IMR-90 (cell line): Measurements from ENCODE around the gene NR4A1. TPM values are rescaled to one million over a fixed set of nuclear protein-coding genes. Genes with fewer than 3 reads are reported as not detected.
A peak's percentile ranks its signal among the peaks of the same experiment; 100 is the strongest.

Experiments used
- ATAC-seq: fragments of 200-7000 bp; cut with Tn5 transposase; 2 replicates; pipeline ENCODE4 v1.9.1; 2020; ENCODE audit warnings: low read depth, mild to moderate bottlenecking, moderate library complexity
- BruUV-seq: library from RNA; stranded (reverse); fragments of 400-500 nt; replicated peaks from 2 replicates; lab custom pipeline; 2021; lab: Mats Ljungman, UMichigan
- CTCF ChIA-PET: fragments of 300-600 bp; formaldehyde crosslinking; extraction: SDS; loops from one replicate; lab custom pipeline; 2021; ENCODE audit warnings: antibody characterized with exemption; lab: Yijun Ruan, JAX
- POLR2A ChIA-PET: fragments of 300-600 bp; sonication (Branson Sonifier 250); formaldehyde crosslinking; loops from one replicate; lab custom pipeline; 2022; ENCODE audit warnings: antibody characterized with exemption; ENCODE audit not compliant: unreplicated experiment; lab: Charles Lee
- DNase-seq: peaks from one replicate; pipeline ENCODE4 v3.0.0; 2013
- H2AFZ ChIP-seq: replicated peaks from 2 replicates; pipeline ENCODE3; 2013; ENCODE audit warnings: low read length, mild to moderate bottlenecking; ENCODE audit not compliant: poor library complexity
- H2AK5ac ChIP-seq: 2 replicates; pipeline ENCODE4 v1.6.1; 2013; ENCODE audit warnings: low read depth, low read length, inconsistent platforms
- H2AK9ac ChIP-seq: replicated peaks from 2 replicates; pipeline ENCODE3; 2013; ENCODE audit warnings: mild to moderate bottlenecking, low read depth, low read length, moderate library complexity; ENCODE audit not compliant: poor library complexity
- H2BK120ac ChIP-seq: 2 replicates; pipeline ENCODE4 v1.6.1; 2013; ENCODE audit warnings: low read depth, low read length, inconsistent platforms
- H2BK15ac ChIP-seq: 3 replicates; pipeline ENCODE4 v1.6.1; 2013; ENCODE audit warnings: low read depth, low read length, inconsistent platforms
- H2BK20ac ChIP-seq: 2 replicates; pipeline ENCODE4 v1.6.1; 2013; ENCODE audit warnings: low read depth, mild to moderate bottlenecking, inconsistent platforms, low read length, moderate library complexity
- H2BK5ac ChIP-seq: 2 replicates; pipeline ENCODE4 v1.6.1; 2013; ENCODE audit warnings: mild to moderate bottlenecking, low read depth, low read length, inconsistent platforms; ENCODE audit not compliant: poor library complexity, severe bottlenecking
- H3K14ac ChIP-seq: replicated peaks from 2 replicates; pipeline ENCODE4 v1.6.1; 2013; ENCODE audit warnings: low read depth, low read length, inconsistent platforms
- H3K18ac ChIP-seq: 2 replicates; pipeline ENCODE4 v1.6.1; 2013; ENCODE audit warnings: low read depth, low read length, control low read depth
- H3K23ac ChIP-seq: 2 replicates; pipeline ENCODE4 v1.6.1; 2013; ENCODE audit warnings: low read depth, low read length, inconsistent platforms
- H3K27ac ChIP-seq: 2 replicates; pipeline ENCODE4 v1.5.1; 2013; ENCODE audit warnings: mild to moderate bottlenecking, control low read depth, low read length; ENCODE audit not compliant: insufficient read depth
- H3K27me3 ChIP-seq: 2 replicates; pipeline ENCODE4 v1.6.1; 2013; ENCODE audit warnings: low read length; ENCODE audit not compliant: control insufficient read depth, insufficient read depth
- H3K36me3 ChIP-seq: 2 replicates; pipeline ENCODE4 v1.6.1; 2013; ENCODE audit warnings: low read length, mixed read lengths; ENCODE audit not compliant: control insufficient read depth, insufficient read depth
- H3K4ac ChIP-seq: 2 replicates; pipeline ENCODE4 v1.6.1; 2013; ENCODE audit warnings: low read depth, low read length, inconsistent platforms
- H3K4me1 ChIP-seq: 2 replicates; pipeline ENCODE4 v1.6.1; 2013; ENCODE audit warnings: low read length, mixed read lengths; ENCODE audit not compliant: control insufficient read depth, insufficient read depth
- H3K4me2 ChIP-seq: 2 replicates; pipeline ENCODE4 v1.6.1; 2013; ENCODE audit warnings: low read depth, mild to moderate bottlenecking, control low read depth, low read length, moderate library complexity
- H3K4me3 ChIP-seq: 2 replicates; pipeline ENCODE4 v1.5.1; 2013; ENCODE audit warnings: low read depth, mild to moderate bottlenecking, control low read depth, low read length, moderate library complexity; ENCODE audit not compliant: insufficient read depth
- H3K56ac ChIP-seq: 2 replicates; pipeline ENCODE4 v1.6.1; 2013; ENCODE audit warnings: low read length, inconsistent platforms; ENCODE audit not compliant: insufficient read depth; ENCODE audit errors: extremely low read depth
- H3K79me1 ChIP-seq, 2 experiments: 2 replicates each; pipeline ENCODE4 v1.6.1; 2013; ENCODE audit warnings: low read length in 2 of 2, inconsistent platforms in 1 of 2, low read depth in 1 of 2
- H3K9ac ChIP-seq: 2 replicates; pipeline ENCODE4 v1.6.1; 2013; ENCODE audit warnings: low read depth, low read length, control low read depth
- H3K9me1 ChIP-seq: 2 replicates; pipeline ENCODE4 v1.6.1; 2013; ENCODE audit warnings: low read length, inconsistent platforms; ENCODE audit not compliant: insufficient read depth
- H3K9me3 ChIP-seq: 2 replicates; pipeline ENCODE4 v1.6.1; 2013; ENCODE audit warnings: low read length; ENCODE audit not compliant: control insufficient read depth, insufficient read depth
- H4K20me1 ChIP-seq: 2 replicates; pipeline ENCODE4 v1.6.1; 2013; ENCODE audit warnings: low read length, inconsistent platforms; ENCODE audit not compliant: insufficient read depth
- H4K5ac ChIP-seq: 2 replicates; pipeline ENCODE4 v1.6.1; 2013; ENCODE audit warnings: mild to moderate bottlenecking, low read depth, low read length, control low read depth
- H4K8ac ChIP-seq, 2 experiments: 2 replicates each; pipeline ENCODE4 v1.6.1; 2013; ENCODE audit warnings: low read depth in 2 of 2, low read length in 2 of 2, control low read depth in 1 of 2, inconsistent platforms in 1 of 2
- H4K91ac ChIP-seq: 2 replicates; pipeline ENCODE4 v1.6.1; 2013; ENCODE audit warnings: low read depth, low read length, inconsistent platforms; ENCODE audit not compliant: insufficient read depth
- POLR2A ChIP-seq: IDR thresholded peaks from 2 replicates; pipeline ENCODE4 v1.6.1; 2012; ENCODE audit warnings: mild to moderate bottlenecking, low read depth, low read length
- RAD21 ChIP-seq: IDR thresholded peaks from 2 replicates; pipeline ENCODE4 v1.6.1; 2012; ENCODE audit warnings: low read length, improper control_type of control experiment
- WGBS, 2 experiments: methylation state at CpG; one replicate each; pipeline versions ENCODE4 v1.1.5 to v1.1.7; 2013; ENCODE audit warnings: missing lambda C conversion rate in 2 of 2; ENCODE audit not compliant: insufficient read length in 1 of 2; ENCODE audit errors: extremely low coverage in 2 of 2; 5-methylcytosine and 5-hydroxymethylcytosine counted together
- dilution Hi-C: fragments of 300-500 bp; cut with HindIII; formaldehyde crosslinking; loops from one replicate; pipeline ENCODE4 v1.14.3; 2018; ENCODE audit warnings: low sequenced_read_pairs; ENCODE audit not compliant: unreplicated experiment
- in situ Hi-C: fragments of 300-500 bp; cut with MboI; formaldehyde crosslinking; loops from 3 replicates; pipeline ENCODE4 v1.14.3; 2019; ENCODE audit warnings: low sequenced_read_pairs, inconsistent platforms, mixed read lengths
- intact Hi-C: fragments of 100-400 bp; cut with micrococcal nuclease; formaldehyde crosslinking; loops from 2 replicates; pipeline ENCODE4 v1.10.0; 2022
- polyA plus RNA-seq, 3 experiments: library from polyadenylated mRNA; depleted of rRNA; stranded (reverse); fragments of >200 nt; gene quantifications; 2 replicates each; pipeline ENCODE4 v1.2.3, GENCODE V29; 2012; ENCODE audit warnings: low replicate concordance in 1 of 3
- total RNA-seq: library from RNA; depleted of rRNA; stranded (reverse); fragments of >200 nt; gene quantifications from 2 replicates; pipeline ENCODE4 v1.2.3, GENCODE V29; 2012
- TF ChIP-seq, protein P1 (sequence below): fragments of 150-350 bp; IDR thresholded peaks from 2 replicates; pipeline ENCODE4 v1.6.1; 2017; ENCODE audit warnings: mild to moderate bottlenecking, antibody characterized with exemption, low read length, low read depth

NR4A1 gene
- total and polyA plus RNA-seq, 2 of the 4 experiments (the other 2 are of a cell fraction), result 6.6 to 34.1 TPM

- TF ChIP-seq RAD21, result no peak
These were observed 16.1 kb upstream of the NR4A1 start (continued) for GRCh38 chr12:52035190-52035589.

- ATAC-seq (no peak), DNase-seq (no peak)
- Histone ChIP-seq H3K14ac (no peak overlapping the region), H3K4ac (no peak overlapping the region), H3K9ac (no peak overlapping the region), H2AK9ac (no peak overlapping the region), H3K56ac (no peak overlapping the region), H2AFZ (no peak overlapping the region), H3K4me1 (peaks cover 8% of the 10 kb centered on the region), H3K9me3 (no peaks in the 10 kb centered on the region), H3K79me1 (peaks cover 13 to 44% of the 10 kb centered on the region in 2 experiments; a peak in 3 of 4 replicates), H3K4me2 (no peak overlapping the region), H4K91ac (no peak overlapping the region), H3K4me3 (no peak overlapping the region), H3K27ac (no peak overlapping the region), H2BK5ac (no peak overlapping the region), H2AK5ac (peak overlapping the region; percentile 36; the same call in 1 of the 2 replicates), H4K20me1 (peaks cover 26% of the 10 kb centered on the region), H3K23ac (no peak overlapping the region; the same call in 1 of the 2 replicates), H4K8ac (no peak overlapping the region), H3K9me1 (peaks cover 22% of the 10 kb centered on the region), H2BK20ac (no peak overlapping the region), H3K18ac (no peak overlapping the region), H2BK15ac (no peak overlapping the region), H2BK120ac (no peak overlapping the region), H3K36me3 (no peaks in the 10 kb centered on the region), H4K5ac (no peak overlapping the region), H3K27me3 (no peaks in the 10 kb centered on the region)
- dilution Hi-C loops, result no loop called here
- no CpG with 5 or more reads among the region's 2 CpGs for WGBS, 2 experiments
- TF ChIP-seq, protein P1, sequence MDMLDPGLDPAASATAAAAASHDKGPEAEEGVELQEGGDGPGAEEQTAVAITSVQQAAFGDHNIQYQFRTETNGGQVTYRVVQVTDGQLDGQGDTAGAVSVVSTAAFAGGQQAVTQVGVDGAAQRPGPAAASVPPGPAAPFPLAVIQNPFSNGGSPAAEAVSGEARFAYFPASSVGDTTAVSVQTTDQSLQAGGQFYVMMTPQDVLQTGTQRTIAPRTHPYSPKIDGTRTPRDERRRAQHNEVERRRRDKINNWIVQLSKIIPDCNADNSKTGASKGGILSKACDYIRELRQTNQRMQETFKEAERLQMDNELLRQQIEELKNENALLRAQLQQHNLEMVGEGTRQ, result no peak
- peak; percentile 60; the same call in 1 of the 2 replicates for TF ChIP-seq POLR2A
- CTCF ChIA-PET, result interaction anchor here (1.8 kb wide), 1 partner anchor 10 kb away, joined by 7 read pairs; no protein-coding TSS in a partner anchor
- POLR2A ChIA-PET, result no interaction called here
- intact Hi-C loops, result no loop called here
- BruUV-seq, result no TSS peak
- in situ Hi-C loops, result no loop called here
These were observed 15.3 kb upstream of the NR4A1 start for GRCh38 chr12:52035926-52036325.
